NCI-H2227 (cell line): ENCODE results near the gene LPCAT1.

Experiments
- DNase-seq: peaks from one replicate; lab custom pipeline; 2025; ENCODE audit not compliant: unreplicated experiment; lab: John Stamatoyannopoulos, UW

LPCAT1 gene

GRCh38 chr5:1446602-1447343, 77.0 kb downstream of the LPCAT1 start:
- no peak for DNase-seq

DNA sequence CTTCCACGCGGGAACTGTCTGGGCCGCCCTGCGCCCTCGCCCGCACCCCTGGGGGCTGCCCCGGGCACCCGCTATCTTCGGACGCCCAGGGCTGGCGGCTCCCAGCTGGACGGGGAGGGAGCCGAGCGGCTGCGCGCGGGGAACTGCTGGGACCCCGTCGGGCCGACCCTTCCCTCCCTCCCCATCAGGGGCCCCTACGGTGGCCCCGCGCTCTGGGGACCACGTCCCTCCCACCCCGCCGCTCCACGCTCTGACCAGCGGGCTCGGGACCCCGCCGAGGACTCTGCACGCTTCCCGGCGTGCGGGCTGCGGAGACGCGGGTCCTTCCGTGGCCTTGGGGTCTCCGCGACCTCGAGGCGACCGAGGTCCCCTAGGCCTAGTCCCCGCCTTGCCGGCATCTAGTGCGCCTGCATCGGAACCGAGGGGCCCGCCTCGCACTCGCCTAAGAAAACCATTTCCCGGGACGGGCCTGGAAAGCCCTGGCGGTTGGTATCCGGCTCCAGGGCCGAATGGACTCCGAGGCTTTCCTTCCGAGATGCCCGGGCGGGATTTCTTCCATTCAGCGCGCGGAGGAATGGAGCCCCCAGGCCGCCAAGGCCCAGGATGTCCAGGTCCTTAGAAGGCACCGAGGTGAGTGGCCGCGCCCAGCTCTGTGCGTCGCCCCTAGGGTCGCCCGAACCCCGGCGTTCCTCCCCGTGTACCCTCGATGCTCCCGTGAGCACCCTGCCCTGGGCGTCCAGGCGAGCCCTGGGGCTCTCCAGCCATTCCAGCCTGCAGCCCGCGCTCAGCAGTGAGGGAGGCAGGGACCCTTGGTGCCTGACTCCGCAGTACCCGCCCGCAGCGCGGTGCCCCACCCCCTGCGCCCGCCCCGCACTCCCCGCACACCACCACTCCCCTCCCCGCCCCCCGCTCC, 77.8 kb downstream of the LPCAT1 start:
- no peak for DNase-seq

- DNase-seq: peak; percentile 65
Measured at GRCh38 chr5:1445313-1445688, 78.5 kb downstream of the LPCAT1 start, which contains the start of gene SLC6A3. Gene SLC6A3 (minus strand): TSS chr5:1445440. CDS start chr5:1443197, 2,243 bp downstream.

DNA sequence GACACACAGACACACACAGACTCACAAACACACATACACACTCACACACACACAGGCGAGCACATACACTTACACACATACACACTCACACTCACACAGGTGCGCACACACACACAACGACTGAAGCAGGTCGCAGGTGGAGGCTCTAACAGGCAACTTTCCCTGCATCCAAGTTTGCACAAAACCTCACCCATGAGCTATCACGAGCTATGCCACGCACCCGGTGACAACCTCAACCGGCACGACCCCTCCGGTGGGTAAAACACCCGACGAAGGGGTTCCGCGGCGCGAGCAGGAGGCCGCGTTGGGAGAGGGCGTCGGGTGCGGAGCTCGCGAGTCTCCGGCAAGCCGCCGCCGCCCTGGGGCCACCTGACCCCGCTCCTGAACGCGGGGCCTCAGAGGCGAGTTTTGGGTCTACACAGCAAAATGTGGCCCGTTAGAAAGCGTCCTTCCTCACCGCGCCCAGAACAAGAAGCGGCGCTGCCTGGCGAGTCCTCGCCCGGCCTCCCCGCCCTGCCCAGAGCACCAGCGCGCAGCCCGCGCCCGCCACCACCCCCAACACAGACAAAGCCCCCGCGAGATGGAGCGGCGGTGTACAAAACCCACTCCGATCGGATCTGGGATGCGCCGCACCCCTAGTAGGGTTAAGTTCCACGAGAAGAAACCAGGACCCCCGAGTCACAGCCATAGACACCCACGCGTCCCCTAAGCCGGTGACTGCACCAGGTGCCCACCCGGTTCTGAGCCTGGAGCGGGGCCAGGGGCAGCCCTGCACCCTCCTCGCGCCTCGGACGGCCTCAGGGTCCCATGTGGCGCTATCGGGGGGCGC, 79.2 kb downstream of the LPCAT1 start:
- DNase-seq: peak; percentile 22

- no peak for DNase-seq
Measured at GRCh38 chr5:1443991-1444360, 79.8 kb downstream of the LPCAT1 start.

DNA sequence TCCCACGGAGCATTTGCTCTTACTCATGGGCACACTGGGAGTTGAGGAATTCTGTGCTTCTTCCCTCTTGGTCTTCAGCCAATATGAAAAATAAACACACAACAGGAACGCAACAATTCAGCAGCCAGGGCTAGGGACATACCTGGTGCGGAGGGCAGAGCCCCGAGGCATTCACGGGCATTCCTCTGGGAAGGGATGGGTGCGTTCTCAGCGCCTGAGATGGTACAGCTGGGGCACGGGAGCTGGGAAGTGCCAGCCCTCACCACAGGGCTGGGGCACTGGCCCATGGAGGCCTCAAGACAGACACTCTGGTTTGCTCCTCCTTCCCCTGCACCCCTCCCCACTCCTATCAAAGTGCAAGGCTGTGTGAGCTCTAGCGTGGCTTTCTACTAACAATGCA, 80.6 kb downstream of the LPCAT1 start:
- no peak for DNase-seq

DNA sequence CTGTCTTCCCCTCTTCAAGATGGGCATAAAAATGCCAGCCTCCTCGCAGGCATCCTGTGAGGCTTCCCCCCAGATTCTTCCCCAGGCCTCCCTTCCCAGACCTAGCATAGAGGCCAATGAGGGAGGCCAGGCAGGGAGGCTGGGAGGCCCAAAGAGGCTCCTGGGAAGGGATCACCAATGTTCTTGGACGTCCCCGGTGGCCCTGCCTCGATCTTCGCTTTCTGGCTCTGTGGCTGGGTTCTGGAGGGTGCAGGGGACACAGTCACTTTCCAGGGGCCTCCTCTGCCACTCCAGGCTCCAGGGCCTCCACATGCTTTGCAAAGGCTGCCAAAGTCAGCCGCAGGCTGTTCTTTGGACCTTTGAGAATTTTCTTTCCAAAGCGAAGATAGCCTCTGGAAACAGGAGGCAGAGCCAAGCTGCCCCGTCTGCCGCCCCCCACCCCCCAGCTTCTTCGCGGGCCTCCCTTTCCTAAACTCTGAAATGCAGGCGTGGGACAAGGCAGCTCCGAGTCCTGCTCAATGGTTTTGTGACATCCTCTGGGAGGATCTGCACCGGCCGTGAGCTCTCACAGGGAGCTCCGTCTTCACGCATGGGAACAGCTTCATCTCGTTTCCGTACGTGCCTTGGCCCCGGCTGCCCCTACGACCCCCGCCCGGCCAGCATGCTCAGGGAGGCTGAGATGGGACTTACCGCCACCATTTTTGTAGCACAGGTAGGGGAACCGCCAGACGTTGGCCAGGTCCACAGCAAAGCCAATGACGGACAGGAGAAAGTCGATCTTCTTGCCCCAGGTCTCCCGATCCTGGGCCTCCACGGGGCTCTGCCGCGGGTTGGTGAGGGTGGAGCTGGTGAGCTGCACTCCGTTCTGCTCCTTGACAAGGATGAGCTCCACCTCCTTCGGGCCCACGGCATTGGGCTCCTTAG, 81.3 kb downstream of the LPCAT1 start:
- no peak for DNase-seq

GRCh38 chr5:1441166-1441865, 82.4 kb downstream of the LPCAT1 start:
- DNase-seq: no peak

DNA sequence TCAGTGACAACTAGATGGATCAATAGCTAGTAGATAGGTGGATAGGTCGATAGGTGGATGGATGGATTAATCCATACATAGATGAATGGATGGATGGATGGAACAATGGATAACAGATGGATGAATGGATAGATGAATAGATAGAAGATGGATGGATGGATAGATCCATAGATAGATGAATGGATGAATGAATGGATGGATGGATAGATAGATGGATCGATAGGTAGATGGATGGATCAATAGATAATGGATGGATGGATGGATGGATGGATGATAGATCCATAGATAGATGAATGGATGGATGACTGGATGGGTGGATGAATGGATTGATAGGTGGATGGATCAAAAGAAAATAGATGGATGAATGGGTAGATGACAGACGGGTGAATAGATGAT, 83.7 kb downstream of the LPCAT1 start:
- DNase-seq: no peak

GRCh38 chr5:1439388-1440097, 84.2 kb downstream of the LPCAT1 start:
- DNase-seq: no peak

- no peak for DNase-seq
Measured at GRCh38 chr5:1438871-1439270, 84.9 kb downstream of the LPCAT1 start.

GRCh38 chr5:1437876-1438559, 85.7 kb downstream of the LPCAT1 start:
- DNase-seq: no peak

DNA sequence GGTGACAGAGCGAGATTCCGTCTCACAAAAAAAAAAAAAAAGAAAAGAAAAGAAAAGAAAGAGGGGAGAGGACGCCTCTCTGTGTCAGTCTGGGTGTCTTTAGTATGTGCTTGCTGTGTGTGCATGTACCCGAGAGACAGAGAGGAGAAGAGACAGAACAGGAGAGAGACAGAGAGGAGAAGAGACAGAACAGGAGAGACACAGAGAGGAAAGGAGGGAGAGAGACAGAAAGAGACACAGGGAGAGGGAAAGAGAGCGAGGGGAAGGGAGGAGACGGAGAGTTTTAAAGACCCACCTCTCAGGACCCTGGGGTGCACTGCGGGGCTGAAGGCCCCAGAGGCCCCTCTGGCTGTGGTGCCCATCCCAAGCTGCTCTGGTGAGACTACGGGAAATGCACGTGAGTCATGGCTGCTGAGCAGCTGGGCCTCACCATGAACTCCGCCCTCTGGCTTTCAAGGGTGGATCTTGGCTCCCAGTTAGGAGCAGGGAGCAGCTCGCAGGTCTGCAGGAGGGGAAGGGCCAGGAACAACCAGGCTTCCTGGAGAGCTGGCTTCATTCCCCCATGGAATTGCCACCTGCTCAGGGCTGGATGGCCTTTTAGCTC, 86.4 kb downstream of the LPCAT1 start:
- no peak for DNase-seq

DNA sequence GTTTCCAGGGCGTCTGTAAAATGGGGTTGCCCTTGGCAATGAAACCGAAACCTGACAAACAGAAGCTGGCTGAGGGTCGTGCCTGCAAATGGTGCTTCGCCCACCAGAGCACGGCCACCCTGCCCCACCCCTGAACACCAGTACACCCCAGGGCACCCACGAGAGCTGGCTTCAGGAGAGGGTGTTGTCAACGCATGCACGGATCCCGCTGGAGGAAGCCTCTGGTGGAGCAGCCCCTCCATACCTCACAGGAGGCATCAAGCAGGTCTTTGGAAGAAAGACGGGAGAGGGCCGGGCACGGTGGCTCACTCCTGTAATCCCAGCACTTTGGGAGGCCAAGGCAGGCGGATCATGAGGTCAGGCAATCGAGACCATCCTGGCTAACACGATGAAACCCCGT, 87.1 kb downstream of the LPCAT1 start:
- DNase-seq: no peak

DNA sequence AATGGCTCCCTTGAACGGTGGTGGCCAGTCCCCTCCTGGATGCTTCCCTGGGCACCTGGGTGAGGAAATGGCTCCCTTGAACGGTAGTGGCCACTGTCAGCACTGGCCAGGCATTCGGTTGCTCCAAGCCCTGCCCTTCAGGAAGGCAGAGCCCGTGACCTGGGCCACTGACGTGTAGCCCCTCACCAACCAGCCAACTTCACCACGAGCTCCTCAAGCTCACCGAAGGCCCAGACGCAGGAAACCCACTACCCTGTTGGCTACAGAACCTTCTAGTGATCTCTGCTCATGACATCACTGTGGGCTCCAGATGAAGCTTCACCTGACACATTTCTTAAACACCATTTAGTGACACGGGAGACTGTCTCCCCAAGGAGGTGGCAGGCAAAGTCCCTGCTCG, 87.7 kb downstream of the LPCAT1 start:
- DNase-seq: no peak

DNA sequence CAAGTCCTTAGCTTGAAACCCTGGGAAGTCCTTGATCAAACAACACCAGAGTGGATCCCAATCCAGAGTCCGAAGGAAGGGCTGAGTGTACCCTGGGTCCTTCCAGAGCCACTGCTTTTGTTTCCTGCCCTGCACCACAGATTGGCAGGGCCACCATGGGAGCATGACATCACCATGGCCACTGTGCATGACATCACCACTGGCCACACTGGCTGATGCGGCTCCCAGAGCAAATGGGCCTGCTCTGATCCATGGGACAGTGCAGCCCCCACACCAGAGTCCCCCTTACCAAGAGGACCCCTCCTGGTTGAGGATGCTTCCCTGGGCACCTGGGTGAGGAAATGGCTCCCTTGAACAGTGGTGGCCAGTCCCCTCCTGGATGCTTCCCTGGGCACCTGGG, 88.4 kb downstream of the LPCAT1 start:
- DNase-seq: no peak

- no peak for DNase-seq
Measured at GRCh38 chr5:1432296-1432695, 91.5 kb downstream of the LPCAT1 start.

DNA sequence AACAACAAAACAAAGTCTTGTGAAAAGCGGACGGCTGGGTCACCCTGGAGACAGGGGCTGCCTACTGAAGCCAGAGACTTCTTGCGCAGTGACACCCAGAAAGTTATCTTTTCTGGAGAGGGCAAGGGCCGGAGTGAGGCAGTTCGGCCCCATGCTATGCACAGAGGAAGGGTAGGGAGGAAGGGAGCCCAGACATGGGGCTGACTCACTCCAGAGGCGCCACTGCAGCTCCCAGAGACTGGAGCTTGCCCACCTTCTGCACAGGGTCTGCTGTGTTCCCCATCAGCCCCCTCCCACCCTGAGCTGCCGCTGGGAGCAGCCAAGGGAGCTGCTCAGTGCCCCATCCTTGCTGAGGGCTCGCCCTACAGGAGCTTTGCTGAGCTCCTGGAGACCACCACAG, 91.9 kb downstream of the LPCAT1 start:
- no peak for DNase-seq
